Right lobe of liver (tissue), 4 donors: ENCODE measurements around the gene PEAK3.

ENCODE experiments used
- POLR2A ChIP-seq: fragments of 450-650 bp; IDR thresholded peaks from one replicate; pipeline ENCODE4 v1.6.1; 2017; ENCODE audit warnings: antibody characterized with exemption, mild to moderate bottlenecking
- TF ChIP-seq, protein P1 (sequence below), 4 donors: fragments of 200-600 bp in 3 of 4; fragments of 450-650 bp in 1 of 4; IDR thresholded peaks; one replicate each; pipeline versions ENCODE4 v1.5.1 to v1.8.0; 2016 to 2022; ENCODE audit warnings: antibody characterized with exemption in 4 of 4, mild to moderate bottlenecking in 2 of 4
- donor health status: DM: no; HTN: no; CAD: no.
- donor health status: DM: no; HTN: no; CAD: no.
- donor health status: DM: no; HTN: yes; CAD: no.

DNA sequence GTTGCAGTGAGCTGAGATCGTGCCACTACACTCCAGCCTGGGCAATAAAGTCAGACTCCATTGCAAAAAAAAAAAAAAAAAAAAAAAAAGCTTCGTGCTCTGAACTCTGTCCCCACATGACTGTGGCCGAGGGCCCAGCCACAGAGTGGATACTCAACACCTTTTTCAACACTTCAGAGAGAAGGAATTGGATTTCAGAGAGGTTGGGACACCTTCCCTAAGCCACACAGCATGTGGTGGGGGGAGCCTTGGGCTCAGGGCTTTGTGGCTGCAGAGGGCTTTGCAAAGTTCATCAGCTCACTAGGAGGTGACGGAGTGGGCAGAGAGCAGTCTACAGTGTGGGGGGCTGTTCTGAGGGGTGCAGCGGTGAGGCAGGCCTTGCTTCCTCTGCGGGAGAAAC, 36.9 kb upstream of the PEAK3 start:
- TF ChIP-seq, protein P1, sequence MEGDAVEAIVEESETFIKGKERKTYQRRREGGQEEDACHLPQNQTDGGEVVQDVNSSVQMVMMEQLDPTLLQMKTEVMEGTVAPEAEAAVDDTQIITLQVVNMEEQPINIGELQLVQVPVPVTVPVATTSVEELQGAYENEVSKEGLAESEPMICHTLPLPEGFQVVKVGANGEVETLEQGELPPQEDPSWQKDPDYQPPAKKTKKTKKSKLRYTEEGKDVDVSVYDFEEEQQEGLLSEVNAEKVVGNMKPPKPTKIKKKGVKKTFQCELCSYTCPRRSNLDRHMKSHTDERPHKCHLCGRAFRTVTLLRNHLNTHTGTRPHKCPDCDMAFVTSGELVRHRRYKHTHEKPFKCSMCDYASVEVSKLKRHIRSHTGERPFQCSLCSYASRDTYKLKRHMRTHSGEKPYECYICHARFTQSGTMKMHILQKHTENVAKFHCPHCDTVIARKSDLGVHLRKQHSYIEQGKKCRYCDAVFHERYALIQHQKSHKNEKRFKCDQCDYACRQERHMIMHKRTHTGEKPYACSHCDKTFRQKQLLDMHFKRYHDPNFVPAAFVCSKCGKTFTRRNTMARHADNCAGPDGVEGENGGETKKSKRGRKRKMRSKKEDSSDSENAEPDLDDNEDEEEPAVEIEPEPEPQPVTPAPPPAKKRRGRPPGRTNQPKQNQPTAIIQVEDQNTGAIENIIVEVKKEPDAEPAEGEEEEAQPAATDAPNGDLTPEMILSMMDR (IDR thresholded peaks at IDR 0.05) = no peak
- TF ChIP-seq POLR2A = no peak
